ENCODE data around the gene ZNF813.

ZNF813 gene

DNA sequence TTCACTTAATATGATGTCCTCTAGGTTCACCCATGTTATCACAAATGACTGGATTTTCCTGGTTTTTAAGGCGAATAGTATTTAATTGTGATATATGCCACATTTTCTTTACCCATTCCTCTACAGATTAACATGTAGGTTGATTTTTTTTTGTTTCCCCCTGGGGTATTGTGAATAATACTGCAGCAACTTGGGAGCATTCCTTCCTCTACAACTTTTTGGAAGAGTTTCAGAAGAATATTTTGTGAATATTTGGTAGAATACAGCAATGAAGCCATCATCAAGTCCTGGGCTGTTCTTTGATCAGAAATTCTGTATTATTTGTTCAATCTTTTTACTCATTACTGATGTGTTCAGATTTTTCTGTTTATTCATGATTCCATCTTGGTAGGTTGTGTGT is 64.8 kb downstream of the ZNF813 start:
- H3K4me2 ChIP-seq = no peak overlapping the region
- no peak for TF ChIP-seq Cebpa-rat (IDR thresholded peaks at IDR 0.05)
- no peak overlapping the region for H3K9ac ChIP-seq
- H3K4me1 ChIP-seq = peaks cover 0 to 11% (median 0%) of the 10 kb centered on the region in 10 experiments; a peak in 3 of 20 replicates
- no peak overlapping the region for H3K27ac ChIP-seq
- H4K20me1 ChIP-seq = no peaks in the 10 kb centered on the region
- H3K4me3 ChIP-seq = no peak overlapping the region
- peaks cover 10 to 24% (median 16%) of the 10 kb centered on the region in 11 experiments; a peak in 17 of 22 replicates for H3K36me3 ChIP-seq
- H3K9me3 ChIP-seq (replicated peaks in 1 of 11) = no peaks in the 10 kb centered on the region
- no peaks in the 10 kb centered on the region for H3K27me3 ChIP-seq

DNA sequence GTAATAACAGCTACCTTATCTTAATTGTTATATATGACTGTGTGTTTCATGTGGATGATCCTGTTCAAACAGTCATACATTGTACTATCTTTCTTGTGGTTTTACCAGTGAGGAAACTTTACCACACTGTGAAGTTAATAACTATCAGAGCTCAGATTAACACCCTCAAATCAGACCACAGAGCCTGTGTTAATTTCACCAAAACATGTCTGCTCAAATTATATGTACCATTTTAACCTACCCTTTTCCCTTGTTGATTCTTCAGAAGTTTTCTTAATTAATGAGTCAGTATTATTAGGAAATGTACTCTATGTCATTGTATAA is 68.7 kb downstream of the ZNF813 start:
- Histone ChIP-seq H3K4me2 (no peak overlapping the region), H3K36me3 (peaks cover under 1 to 23% (median 14%) of the 10 kb centered on the region in 11 experiments; a peak in 15 of 22 replicates), H3K9ac (no peak overlapping the region), H3K27me3 (no peaks in the 10 kb centered on the region), H3K9me3 (replicated peaks in 1 of 11) (no peaks in the 10 kb centered on the region), H3K27ac (no peak overlapping the region), H4K20me1 (no peaks in the 10 kb centered on the region), H3K4me3 (no peak overlapping the region), H3K4me1 (peaks cover 0 to 18% (median 6%) of the 10 kb centered on the region in 10 experiments; a peak in 8 of 20 replicates)
- TF ChIP-seq Cebpa-rat (IDR thresholded peaks at IDR 0.05) = no peak

DNA sequence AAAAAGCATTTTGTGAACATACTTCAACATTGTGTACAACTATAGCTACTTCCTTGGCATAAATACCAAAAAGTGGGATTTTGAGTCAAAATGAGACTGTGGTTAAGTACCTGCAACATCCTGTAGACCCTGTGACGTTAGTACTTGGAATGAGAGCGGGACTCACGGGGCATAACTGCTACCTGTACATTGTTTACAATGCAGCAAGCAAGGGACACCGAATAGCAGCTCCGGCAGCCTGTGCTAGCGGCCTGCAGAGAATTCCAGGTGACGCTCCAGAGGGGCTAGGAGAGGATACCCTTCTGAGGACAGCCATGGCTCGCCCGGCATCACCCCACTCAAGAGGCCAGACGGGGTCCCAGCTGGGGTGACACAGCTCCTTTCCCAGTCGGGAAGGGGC is 69.6 kb downstream of the ZNF813 start:
- Histone ChIP-seq H3K4me1 (peaks cover 0 to 18% (median 8%) of the 10 kb centered on the region in 10 experiments; a peak in 10 of 20 replicates), H3K4me2 (peak overlapping the region; percentile 66 to 83 (median 75)), H4K20me1 (no peaks in the 10 kb centered on the region), H3K27ac (peak overlapping the region; percentile 71 to 86 (median 78); a peak in 21 of 22 replicates), H3K9ac (peak overlapping the region; percentile 72 to 87 (median 81)), H3K27me3 (no peaks in the 10 kb centered on the region), H3K9me3 (replicated peaks in 1 of 11) (no peaks in the 10 kb centered on the region), H3K36me3 (peaks cover 9 to 32% (median 23%) of the 10 kb centered on the region in 11 experiments; a peak in 17 of 22 replicates), H3K4me3 (peak overlapping the region; percentile 71 to 82 (median 76))
- TF ChIP-seq Cebpa-rat (IDR thresholded peaks at IDR 0.05) = no peak

DNA sequence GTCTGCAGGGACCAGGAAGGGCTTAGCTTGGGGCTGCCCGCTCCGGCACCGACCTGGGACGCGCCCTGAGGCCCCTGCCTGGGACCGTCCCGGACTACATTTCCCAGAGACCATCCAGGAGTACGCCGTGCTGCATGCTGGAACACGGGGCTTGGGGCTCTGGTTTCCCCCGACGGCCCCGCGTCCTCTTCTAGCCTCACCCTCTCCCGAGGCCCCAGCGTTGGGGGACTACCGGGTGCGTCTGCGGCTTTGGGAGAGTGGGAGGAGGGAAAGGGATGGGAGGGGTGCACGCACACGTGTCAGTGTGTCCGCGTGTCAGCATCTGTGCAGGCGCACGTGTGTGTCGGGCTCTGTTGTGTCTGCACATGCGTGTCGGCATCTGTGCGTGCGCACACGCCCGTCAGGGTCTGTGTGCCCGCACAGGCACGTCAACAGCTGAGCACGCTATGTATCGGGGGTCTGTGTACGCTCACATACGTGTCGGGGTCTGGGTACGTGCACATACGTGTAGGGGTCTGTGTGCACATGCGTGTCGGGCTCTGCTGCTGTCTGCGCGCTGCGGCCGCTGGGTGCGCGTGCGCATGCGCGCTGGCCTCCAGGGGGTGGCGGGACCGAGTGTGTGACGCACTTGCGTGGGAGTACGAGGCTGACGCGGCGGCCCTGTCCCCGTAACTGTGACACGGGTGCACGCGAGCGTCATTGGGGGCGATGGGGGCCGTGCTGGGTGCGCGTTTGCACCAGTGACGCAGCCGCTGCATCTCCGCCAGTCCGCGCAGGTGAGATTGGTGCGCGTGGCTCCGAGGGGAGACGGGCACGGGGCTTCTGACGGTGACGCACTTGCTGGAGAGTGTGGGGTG is 70.2 kb downstream of the ZNF813 start, which contains the start of gene ZNF331:
Gene ZNF331 (plus strand): TSS at position 625 of the 857 bp plus-strand sequence. CDS start 31,232 bp downstream, outside the sequence.
- peaks cover 11 to 38% (median 26%) of the 10 kb centered on the region in 11 experiments; a peak in 19 of 22 replicates for H3K36me3 ChIP-seq
- H3K9ac ChIP-seq = peak within 1 kb of the TSS; percentile 72 to 87 (median 81)
- peak within 1 kb of the TSS; percentile 71 to 86 (median 78) for H3K27ac ChIP-seq

DNA sequence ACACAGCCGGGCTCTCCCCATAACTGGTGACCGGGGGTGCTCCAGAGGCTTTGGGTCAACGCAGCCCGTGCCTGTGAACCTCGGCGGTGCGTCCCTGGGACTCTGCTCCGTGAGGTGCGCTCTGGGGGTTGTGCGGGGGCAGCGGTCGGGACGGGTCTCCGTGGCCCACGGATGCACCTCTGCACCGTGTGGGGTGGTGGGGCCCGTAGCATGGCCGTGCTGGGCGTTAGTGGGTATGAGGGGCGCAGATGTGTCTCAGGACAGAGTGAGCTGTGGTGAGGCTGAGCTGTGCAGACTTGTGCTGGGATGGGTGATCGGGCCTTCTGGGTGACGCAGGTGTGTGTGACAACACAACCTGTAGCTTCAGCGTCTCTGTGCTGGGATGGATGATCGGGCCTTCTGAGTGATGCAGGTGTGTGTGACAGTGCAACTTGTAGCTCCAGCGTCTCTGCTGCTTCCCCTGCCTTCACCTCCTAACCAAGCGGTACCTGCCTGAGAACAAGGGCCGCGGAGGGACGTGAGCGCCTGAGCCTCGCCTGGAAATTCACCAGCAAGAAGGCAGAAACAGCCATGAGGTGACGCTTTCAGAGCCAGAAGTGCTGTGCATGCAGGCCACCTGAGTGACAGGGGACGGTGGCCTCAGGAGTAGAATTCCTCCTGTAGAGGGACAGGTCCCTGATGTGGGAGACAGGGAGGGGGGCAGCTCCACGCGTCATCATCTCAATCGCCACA is 71.0 kb downstream of the ZNF813 start:
- TF ChIP-seq Cebpa-rat (IDR thresholded peaks at IDR 0.05) = no peak
- peak overlapping the region; percentile 72 to 87 (median 81) for H3K9ac ChIP-seq
- H3K4me3 ChIP-seq = peak overlapping the region; percentile 71 to 82 (median 76)
- H3K4me2 ChIP-seq = peak overlapping the region; percentile 71 to 83 (median 80)
- no peaks in the 10 kb centered on the region for H4K20me1 ChIP-seq
- peaks cover 0 to 19% (median 8%) of the 10 kb centered on the region in 10 experiments; a peak in 10 of 20 replicates for H3K4me1 ChIP-seq
- H3K27ac ChIP-seq = peak overlapping the region; percentile 71 to 86 (median 78)
- H3K36me3 ChIP-seq = peaks cover 17 to 46% (median 33%) of the 10 kb centered on the region in 11 experiments; a peak in 20 of 22 replicates
- H3K27me3 ChIP-seq = no peaks in the 10 kb centered on the region
- no peaks in the 10 kb centered on the region for H3K9me3 ChIP-seq (replicated peaks in 1 of 11)

More for the DNA sequence above, 70.2 kb downstream of the ZNF813 start, which contains the start of gene ZNF331:
- H4K20me1 ChIP-seq = no peaks in the 10 kb centered on the region
- TF ChIP-seq Cebpa-rat (IDR thresholded peaks at IDR 0.05) = no peak
- peaks cover 0 to 18% (median 8%) of the 10 kb centered on the region in 10 experiments; a peak in 10 of 20 replicates for H3K4me1 ChIP-seq
- no peaks in the 10 kb centered on the region for H3K9me3 ChIP-seq (replicated peaks in 1 of 11)
- H3K4me3 ChIP-seq = peak within 1 kb of the TSS; percentile 71 to 82 (median 76)
- peak within 1 kb of the TSS; percentile 71 to 83 (median 80) for H3K4me2 ChIP-seq
- H3K27me3 ChIP-seq = no peaks in the 10 kb centered on the region

DNA sequence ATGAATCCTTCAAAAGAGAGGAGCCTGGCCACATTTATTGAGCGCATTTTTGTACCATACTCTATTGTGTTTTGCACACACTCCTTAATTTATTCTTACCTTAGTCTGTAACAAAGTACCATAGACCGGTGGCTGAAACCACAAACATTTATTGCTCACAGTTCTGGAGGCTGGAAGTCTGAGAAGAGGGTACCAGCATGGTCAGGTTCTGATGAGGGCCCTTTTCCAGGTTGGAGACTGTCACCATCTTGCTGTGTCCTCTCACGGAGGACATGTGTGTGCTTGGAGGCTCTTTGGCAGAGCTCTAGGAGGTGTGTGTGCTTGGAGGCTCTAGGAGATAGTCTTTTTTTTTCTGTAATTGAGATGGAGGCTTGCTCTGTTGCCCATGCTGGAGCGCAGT is 72.6 kb downstream of the ZNF813 start:
- H3K9me3 ChIP-seq (replicated peaks in 1 of 11) = no peaks in the 10 kb centered on the region
- H3K4me3 ChIP-seq = peak overlapping the region in 2 of 10 experiments; percentile 75 to 77; a peak in 4 of 20 replicates
- no peak for TF ChIP-seq Cebpa-rat (IDR thresholded peaks at IDR 0.05)
- H3K9ac ChIP-seq = peak overlapping the region in 2 of 11 experiments; percentile 46 to 87; a peak in 3 of 22 replicates
- 0 out of 22 replicates have a peak, but pooled peaks cover 0 to under 1% (median 0%) of the 10 kb centered on the region in 11 experiments for H4K20me1 ChIP-seq
- peak overlapping the region in 2 of 11 experiments; percentile 81; a peak in 5 of 22 replicates for H3K4me2 ChIP-seq
- H3K4me1 ChIP-seq = peaks cover 0 to 26% (median 8%) of the 10 kb centered on the region in 10 experiments; a peak in 10 of 20 replicates
- H3K27me3 ChIP-seq = no peaks in the 10 kb centered on the region
- H3K36me3 ChIP-seq = peaks cover 17 to 55% (median 36%) of the 10 kb centered on the region in 11 experiments; a peak in 20 of 22 replicates
- H3K27ac ChIP-seq = peak overlapping the region in 1 of 11 experiments; percentile 86; a peak in 1 of 22 replicates

DNA sequence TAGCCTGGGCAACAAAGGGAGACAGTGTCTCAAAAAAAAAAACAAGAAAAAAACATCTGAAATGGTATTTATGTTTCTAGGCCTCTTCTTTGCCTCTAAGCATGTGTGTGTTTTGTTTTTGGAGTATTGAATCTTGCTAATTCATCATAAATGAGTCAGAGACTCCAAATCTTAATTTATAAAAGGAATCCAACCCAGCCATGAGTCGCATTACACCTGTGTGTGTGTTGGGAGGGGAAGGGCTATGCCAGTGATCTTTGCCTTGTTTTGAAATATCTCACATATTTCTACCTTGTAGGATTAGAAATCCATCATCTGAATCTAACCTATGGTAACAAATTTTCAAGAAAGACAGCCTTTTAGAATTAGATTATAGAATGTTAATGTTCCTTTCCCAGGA is 74.4 kb downstream of the ZNF813 start:
- TF ChIP-seq Cebpa-rat (IDR thresholded peaks at IDR 0.05) = no peak
- H3K4me2 ChIP-seq = peak overlapping the region in 2 of 11 experiments; percentile 55 to 65; a peak in 4 of 22 replicates
- peaks cover 0 to 45% (median 7%) of the 10 kb centered on the region in 10 experiments; a peak in 11 of 20 replicates for H3K4me1 ChIP-seq

More for the DNA sequence above, 74.4 kb downstream of the ZNF813 start:
- H4K20me1 ChIP-seq = peaks cover 0 to 16% (median 0%) of the 10 kb centered on the region in 11 experiments; a peak in 3 of 22 replicates
- 0 out of 20 replicates have a peak overlapping the region, but pooled peaks of 1 of the 10 experiments have one; percentile 14 for H3K4me3 ChIP-seq
- H3K9me3 ChIP-seq (replicated peaks in 1 of 11) = no peaks in the 10 kb centered on the region
- H3K9ac ChIP-seq = peak overlapping the region in 1 of 11 experiments; percentile 57; a peak in 1 of 22 replicates
- peaks cover 20 to 66% (median 46%) of the 10 kb centered on the region in 11 experiments; a peak in 21 of 22 replicates for H3K36me3 ChIP-seq
- peak overlapping the region in 1 of 11 experiments; percentile 7; a peak in 1 of 22 replicates for H3K27ac ChIP-seq
- no peaks in the 10 kb centered on the region for H3K27me3 ChIP-seq
